Body of pancreas (tissue), 4 donors: ENCODE data around the gene IGSF8. TPM values are rescaled to one million over a fixed set of nuclear protein-coding genes. Genes with fewer than 3 reads are reported as not detected.

ENCODE experiments used
- ATAC-seq: fragments of 150-250 bp; one replicate; pipeline ENCODE4 v1.9.1; 2016
- DNase-seq, 4 donors: peaks; one replicate each; pipeline ENCODE4 v3.0.0-alpha.2; 2019
- H3K27ac ChIP-seq, 4 donors: fragments of 200-600 bp; sonication (generic); 1 replicate in 3 of 4; 2 replicates in 1 of 4; pipeline versions ENCODE4 v1.5.1 to v1.6.1; 2016 to 2019; ENCODE audit warnings: mild to moderate bottlenecking in 1 of 4, mixed read lengths in 1 of 4, moderate library complexity in 1 of 4
- H3K27me3 ChIP-seq, 2 donors: fragments of 200-600 bp; sonication (generic); one replicate each; pipeline ENCODE4 v1.6.0; 2016; ENCODE audit warnings: mild to moderate bottlenecking in 1 of 2
- H3K36me3 ChIP-seq, 2 donors: fragments of 200-600 bp; sonication (generic); replicated peaks in 1 of 2; 2 replicates each; pipeline ENCODE4 v1.5.1; 2016; ENCODE audit warnings: low read depth in 2 of 2; ENCODE audit not compliant: insufficient read depth in 1 of 2
- H3K4me1 ChIP-seq: fragments of 200-600 bp; sonication (generic); one replicate; pipeline ENCODE4 v1.6.0; 2016
- H3K4me3 ChIP-seq, 2 donors: fragments of 200-600 bp; sonication (generic); 1 replicate in 1 of 2; 2 replicates in 1 of 2; pipeline ENCODE4 v1.5.1; 2016 to 2019
- H3K9me3 ChIP-seq, 3 donors: fragments of 200-600 bp; sonication (generic); 1 replicate in 2 of 3; 2 replicates in 1 of 3; pipeline ENCODE4 v1.5.1; 2016
- POLR2A ChIP-seq, 3 donors: fragments of 450-650 bp; IDR thresholded peaks; one replicate each; pipeline ENCODE4 v1.6.1; 2016; ENCODE audit warnings: antibody characterized with exemption in 3 of 3, mild to moderate bottlenecking in 2 of 3
- WGBS, 2 donors: methylation state at CpG; one replicate each; pipeline ENCODE4 v1.1.5; 2017; 5-methylcytosine and 5-hydroxymethylcytosine counted together
- intact Hi-C: fragments of 100-400 bp; cut with DNase I; formaldehyde crosslinking; loops from one replicate; pipeline ENCODE4 v1.15.1; 2023
- total RNA-seq, 2 donors: library from RNA; depleted of rRNA; stranded (reverse); fragments of >200 nt; gene quantifications; one replicate each; pipeline ENCODE4 v1.1.0, GENCODE V29; 2016
- TF ChIP-seq, protein P1 (sequence below), 7 experiments: fragments of 450-650 bp in 4 of 7; fragments of 200-600 bp in 3 of 7; sonication (generic) in 3 of 7; IDR thresholded peaks; one replicate each; pipeline ENCODE4 v1.5.1; 2016 to 2019; ENCODE audit warnings: antibody characterized with exemption in 7 of 7

The IGSF8 gene
- total RNA-seq, 2 donors from 2014 or later = 18.4 to 46.8 TPM

GRCh38 chr1:160116283-160117147 is 18.1 kb upstream of the IGSF8 start:
- no peaks in the 10 kb centered on the region for H3K9me3 ChIP-seq
- H3K36me3 ChIP-seq = no peaks in the 10 kb centered on the region
- no peaks in the 10 kb centered on the region for H3K4me1 ChIP-seq
- H3K27ac ChIP-seq = no peak overlapping the region
- DNase-seq = no peak
- WGBS, 2 donors = 39 to 42% methylated on average over 10 to 12 of the region's 12 CpGs
- TF ChIP-seq POLR2A (IDR thresholded peaks at IDR 0.05) = no peak
- TF ChIP-seq, protein P1, sequence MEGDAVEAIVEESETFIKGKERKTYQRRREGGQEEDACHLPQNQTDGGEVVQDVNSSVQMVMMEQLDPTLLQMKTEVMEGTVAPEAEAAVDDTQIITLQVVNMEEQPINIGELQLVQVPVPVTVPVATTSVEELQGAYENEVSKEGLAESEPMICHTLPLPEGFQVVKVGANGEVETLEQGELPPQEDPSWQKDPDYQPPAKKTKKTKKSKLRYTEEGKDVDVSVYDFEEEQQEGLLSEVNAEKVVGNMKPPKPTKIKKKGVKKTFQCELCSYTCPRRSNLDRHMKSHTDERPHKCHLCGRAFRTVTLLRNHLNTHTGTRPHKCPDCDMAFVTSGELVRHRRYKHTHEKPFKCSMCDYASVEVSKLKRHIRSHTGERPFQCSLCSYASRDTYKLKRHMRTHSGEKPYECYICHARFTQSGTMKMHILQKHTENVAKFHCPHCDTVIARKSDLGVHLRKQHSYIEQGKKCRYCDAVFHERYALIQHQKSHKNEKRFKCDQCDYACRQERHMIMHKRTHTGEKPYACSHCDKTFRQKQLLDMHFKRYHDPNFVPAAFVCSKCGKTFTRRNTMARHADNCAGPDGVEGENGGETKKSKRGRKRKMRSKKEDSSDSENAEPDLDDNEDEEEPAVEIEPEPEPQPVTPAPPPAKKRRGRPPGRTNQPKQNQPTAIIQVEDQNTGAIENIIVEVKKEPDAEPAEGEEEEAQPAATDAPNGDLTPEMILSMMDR (IDR thresholded peaks at IDR 0.05) = no peak
- H3K4me3 ChIP-seq = no peak overlapping the region
- peaks cover 0 to 3% of the 10 kb centered on the region in 2 donors for H3K27me3 ChIP-seq
- no peak for ATAC-seq
- intact Hi-C loops = loop anchor here (5.0 kb wide), 1 partner anchor 66 kb away; no protein-coding TSS in a partner anchor

- H3K36me3 ChIP-seq = no peaks in the 10 kb centered on the region
- TF ChIP-seq POLR2A (IDR thresholded peaks at IDR 0.05) = no peak
- TF ChIP-seq, protein P1 (IDR thresholded peaks at IDR 0.05) = no peak
- no peak for ATAC-seq
- no peak within 1 kb of the TSS for H3K27ac ChIP-seq
- H3K4me1 ChIP-seq = no peaks in the 10 kb centered on the region
- H3K27me3 ChIP-seq = peaks cover 0 to 3% of the 10 kb centered on the region in 2 donors
- intact Hi-C loops = loop anchor here (5.0 kb wide), 1 partner anchor 67 kb away; no protein-coding TSS in a partner anchor
- DNase-seq = no peak
- no peak within 1 kb of the TSS for H3K4me3 ChIP-seq
- H3K9me3 ChIP-seq = no peaks in the 10 kb centered on the region
- WGBS, 2 donors = 34 to 39% methylated on average over 16 of the region's 16 CpGs
Observed at GRCh38 chr1:160115545-160116282, 17.3 kb upstream of the IGSF8 start, which contains the start of gene ATP1A2. ATP1A2 (plus strand) TSS chr1:160115759; CDS start chr1:160115862, 103 bp downstream.

DNA sequence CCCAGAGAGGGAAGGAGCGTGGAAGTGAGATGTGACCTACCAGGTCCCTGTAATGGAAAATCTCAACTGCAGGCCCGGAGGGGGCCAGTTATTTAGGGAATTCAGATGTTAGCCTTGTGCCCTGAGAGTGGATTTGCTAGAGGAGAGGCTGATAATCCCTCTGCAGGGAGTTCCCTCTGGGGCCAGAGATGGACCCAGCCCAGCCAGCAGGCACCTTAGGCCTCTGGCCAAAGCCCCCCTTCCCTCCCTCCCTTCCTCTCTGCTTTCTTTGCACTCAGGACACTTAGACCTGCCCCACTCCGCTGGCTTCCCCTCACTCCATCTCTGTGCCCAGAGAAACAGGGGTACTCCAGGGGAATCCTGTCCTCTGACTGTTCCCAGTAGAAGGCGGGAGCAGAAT is 15.7 kb upstream of the IGSF8 start:
- Histone ChIP-seq H3K4me1 (no peaks in the 10 kb centered on the region), H3K4me3 (no peak overlapping the region), H3K27me3 (peaks cover 0 to 3% of the 10 kb centered on the region in 2 donors), H3K36me3 (no peaks in the 10 kb centered on the region), H3K9me3 (no peaks in the 10 kb centered on the region), H3K27ac (no peak overlapping the region)
- WGBS, 2 donors = 68 to 75% methylated on average over 4 of the region's 4 CpGs
- no peak for TF ChIP-seq POLR2A (IDR thresholded peaks at IDR 0.05)
- TF ChIP-seq, protein P1 (IDR thresholded peaks at IDR 0.05) = no peak
- DNase-seq = no peak
- no peak for ATAC-seq
- intact Hi-C loops = no loop called here

- TF ChIP-seq, protein P1 (IDR thresholded peaks at IDR 0.05) = no peak
- TF ChIP-seq POLR2A (IDR thresholded peaks at IDR 0.05) = no peak
- Histone ChIP-seq H3K4me1 (no peaks in the 10 kb centered on the region), H3K27me3 (peaks cover 0 to 3% of the 10 kb centered on the region in 2 donors), H3K9me3 (no peaks in the 10 kb centered on the region), H3K36me3 (no peaks in the 10 kb centered on the region), H3K27ac (no peak overlapping the region), H3K4me3 (no peak overlapping the region)
- DNase-seq = no peak
- no peak for ATAC-seq
- whole genome bisulfite sequencing, 2 donors = 73 to 79% methylated on average over 7 to 8 of the region's 8 CpGs
- intact Hi-C loops = no loop called here
Observed at GRCh38 chr1:160113407-160113806, 15.0 kb upstream of the IGSF8 start.
